ENCODE measurements around the gene KIF5B.
"Not testable (repeated sequence)": the region's sequence is repeated elsewhere in the genome, so short reads cannot be mapped to it uniquely, and the experiment has no call there.

The KIF5B gene

DNA sequence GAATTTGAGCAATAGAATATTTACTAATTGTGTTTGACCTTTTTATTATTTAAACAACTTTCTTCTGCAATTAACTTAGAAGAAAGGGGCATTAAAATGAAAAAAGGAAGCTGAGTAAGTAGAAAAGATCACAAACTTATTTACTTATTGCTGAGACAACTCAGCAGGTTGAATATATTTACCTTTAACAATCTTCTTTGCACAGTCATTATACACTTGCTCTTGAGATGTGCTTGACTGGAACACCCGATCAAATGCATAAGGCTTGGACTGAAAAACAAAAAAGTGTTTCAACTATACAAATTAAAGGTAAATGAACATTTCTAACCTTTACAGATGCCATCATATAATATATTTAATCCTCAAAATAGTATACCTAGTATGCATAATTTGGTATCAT, 7.9 kb downstream of the KIF5B start:
- Histone ChIP-seq H2BK5ac (ENCODE audit: low read depth, low read length, poor library complexity) (no peak overlapping the region), H3K4me2 (ENCODE audit: low read length) (no peak overlapping the region), H3K27me3 (ENCODE audit: insufficient read depth, low read length) (no peaks in the 10 kb centered on the region), H3K23ac (ENCODE audit: low read length) (no peak overlapping the region), H3K27ac (ENCODE audit: low read depth, low read length) (no peak overlapping the region), H2BK120ac (ENCODE audit: insufficient read depth, low read length, poor library complexity) (no peak overlapping the region), H3K9me3 (ENCODE audit: insufficient read depth, low read depth, low read length) (no peaks in the 10 kb centered on the region), H3K36me3 (ENCODE audit: control insufficient read depth in 1 of 2, insufficient read depth in 2 of 2, low read length in 2 of 2) (peaks cover 6 to 15% of the 10 kb centered on the region in 2 experiments), H4K12ac (ENCODE audit: low read depth, low read length) (no peak overlapping the region), H2AFZ (ENCODE audit: insufficient read depth, low read length, poor library complexity) (no peak overlapping the region), H3K4me3 (ENCODE audit: low read depth, low read length) (no peak overlapping the region), H2BK12ac (ENCODE audit: low read length) (no peak overlapping the region), H4K8ac (ENCODE audit: low read depth, low read length) (no peak overlapping the region), H3K79me2 (ENCODE audit: control insufficient read depth, insufficient read depth, low read length, poor library complexity) (peaks cover 9% of the 10 kb centered on the region), H2AK5ac (ENCODE audit: low read length) (no peak overlapping the region), H3K9ac (ENCODE audit: low read length) (no peak overlapping the region), H3K79me1 (ENCODE audit: low read length) (no peaks in the 10 kb centered on the region), H4K91ac (ENCODE audit: low read depth, low read length) (no peak overlapping the region), H3K4me1 (ENCODE audit: control insufficient read depth in 1 of 2, insufficient read depth in 2 of 2, low read length in 2 of 2) (peaks cover 0 to 6% of the 10 kb centered on the region in 2 experiments), H3K18ac (ENCODE audit: low read length) (no peak overlapping the region), H3K4ac (ENCODE audit: low read depth, low read length) (no peak overlapping the region), H3K14ac (ENCODE audit: low read length) (no peak overlapping the region)
- DNase-seq = no peak
- no CpG with 5 or more reads among the region's 1 CpG for WGBS (ENCODE audit: extremely low coverage, insufficient coverage, insufficient read length)

- Histone ChIP-seq H3K9ac (ENCODE audit: low read length) (no peak overlapping the region), H2BK12ac (ENCODE audit: low read length) (no peak overlapping the region), H3K4me1 (ENCODE audit: control insufficient read depth in 1 of 2, insufficient read depth in 2 of 2, low read length in 2 of 2) (peaks cover 0 to 5% of the 10 kb centered on the region in 2 experiments), H3K27ac (ENCODE audit: low read depth, low read length) (no peak overlapping the region), H2AFZ (ENCODE audit: insufficient read depth, low read length, poor library complexity) (no peak overlapping the region), H4K91ac (ENCODE audit: low read depth, low read length) (no peak overlapping the region), H3K36me3 (ENCODE audit: control insufficient read depth in 1 of 2, insufficient read depth in 2 of 2, low read length in 2 of 2) (peaks cover 6 to 17% of the 10 kb centered on the region in 2 experiments), H4K8ac (ENCODE audit: low read depth, low read length) (no peak overlapping the region), H3K9me3 (ENCODE audit: insufficient read depth, low read depth, low read length) (no peaks in the 10 kb centered on the region), H2BK5ac (ENCODE audit: low read depth, low read length, poor library complexity) (no peak overlapping the region), H3K18ac (ENCODE audit: low read length) (no peak overlapping the region), H2BK120ac (ENCODE audit: insufficient read depth, low read length, poor library complexity) (no peak overlapping the region), H3K79me1 (ENCODE audit: low read length) (no peaks in the 10 kb centered on the region), H3K27me3 (ENCODE audit: insufficient read depth, low read length) (no peaks in the 10 kb centered on the region), H3K4me3 (ENCODE audit: low read depth, low read length) (no peak overlapping the region), H4K12ac (ENCODE audit: low read depth, low read length) (no peak overlapping the region), H3K14ac (ENCODE audit: low read length) (no peak overlapping the region), H3K4me2 (ENCODE audit: low read length) (no peak overlapping the region), H3K23ac (ENCODE audit: low read length) (no peak overlapping the region), H2AK5ac (ENCODE audit: low read length) (no peak overlapping the region), H3K79me2 (ENCODE audit: control insufficient read depth, insufficient read depth, low read length, poor library complexity) (peaks cover 12% of the 10 kb centered on the region), H3K4ac (ENCODE audit: low read depth, low read length) (no peak overlapping the region)
- no peak for DNase-seq
Measured at GRCh38 chr10:32047881-32048280, 8.3 kb downstream of the KIF5B start.

DNA sequence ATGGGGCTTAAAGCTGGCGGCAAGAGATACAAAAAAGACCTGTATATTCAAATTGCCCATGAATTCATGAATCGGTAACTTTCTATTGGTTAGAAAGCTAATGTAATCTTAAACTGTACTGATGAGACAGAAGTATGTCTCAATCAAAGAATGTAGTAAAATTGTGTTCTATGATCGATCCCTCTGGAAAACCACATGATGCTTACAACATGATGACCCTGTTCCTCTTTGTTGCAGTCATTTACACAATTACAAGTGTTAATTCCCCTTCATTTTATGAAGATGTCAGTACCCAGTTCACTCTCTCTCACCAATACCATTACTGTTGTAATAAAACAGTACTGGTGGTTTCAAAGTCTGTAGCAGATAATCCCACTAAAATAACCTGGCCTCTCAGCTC, 10.1 kb downstream of the KIF5B start:
- peaks cover 14% of the 10 kb centered on the region for H3K79me2 ChIP-seq (ENCODE audit: control insufficient read depth, insufficient read depth, low read length, poor library complexity)
- no peaks in the 10 kb centered on the region for H3K79me1 ChIP-seq (ENCODE audit: low read length)
- no peak overlapping the region for H3K4me2 ChIP-seq (ENCODE audit: low read length)
- no peak overlapping the region for H4K91ac ChIP-seq (ENCODE audit: low read depth, low read length)
- no peak overlapping the region for H3K9ac ChIP-seq (ENCODE audit: low read length)
- no peaks in the 10 kb centered on the region for H3K9me3 ChIP-seq (ENCODE audit: insufficient read depth, low read depth, low read length)
- no peak overlapping the region for H3K18ac ChIP-seq (ENCODE audit: low read length)
- H2BK120ac ChIP-seq (ENCODE audit: insufficient read depth, low read length, poor library complexity) = no peak overlapping the region
- H2AK5ac ChIP-seq (ENCODE audit: low read length) = no peak overlapping the region
- H3K27me3 ChIP-seq (ENCODE audit: insufficient read depth, low read length) = no peaks in the 10 kb centered on the region
- no peak overlapping the region for H3K14ac ChIP-seq (ENCODE audit: low read length)
- no peak overlapping the region for H3K27ac ChIP-seq (ENCODE audit: low read depth, low read length)
- no peak overlapping the region for H2AFZ ChIP-seq (ENCODE audit: insufficient read depth, low read length, poor library complexity)
- H4K8ac ChIP-seq (ENCODE audit: low read depth, low read length) = no peak overlapping the region
- peaks cover 0 to 4% of the 10 kb centered on the region in 2 experiments for H3K4me1 ChIP-seq (ENCODE audit: control insufficient read depth in 1 of 2, insufficient read depth in 2 of 2, low read length in 2 of 2)
- H3K23ac ChIP-seq (ENCODE audit: low read length) = no peak overlapping the region
- no peak overlapping the region for H2BK5ac ChIP-seq (ENCODE audit: low read depth, low read length, poor library complexity)
- no peak overlapping the region for H4K12ac ChIP-seq (ENCODE audit: low read depth, low read length)
- DNase-seq = no peak
- WGBS (ENCODE audit: extremely low coverage, insufficient coverage, insufficient read length) = no CpG with 5 or more reads among the region's 3 CpGs
- H3K4ac ChIP-seq (ENCODE audit: low read depth, low read length) = peak overlapping the region; percentile 79
- H2BK12ac ChIP-seq (ENCODE audit: low read length) = no peak overlapping the region
- peaks cover 9 to 17% of the 10 kb centered on the region in 2 experiments for H3K36me3 ChIP-seq (ENCODE audit: control insufficient read depth in 1 of 2, insufficient read depth in 2 of 2, low read length in 2 of 2)
- H3K4me3 ChIP-seq (ENCODE audit: low read depth, low read length) = no peak overlapping the region

DNA sequence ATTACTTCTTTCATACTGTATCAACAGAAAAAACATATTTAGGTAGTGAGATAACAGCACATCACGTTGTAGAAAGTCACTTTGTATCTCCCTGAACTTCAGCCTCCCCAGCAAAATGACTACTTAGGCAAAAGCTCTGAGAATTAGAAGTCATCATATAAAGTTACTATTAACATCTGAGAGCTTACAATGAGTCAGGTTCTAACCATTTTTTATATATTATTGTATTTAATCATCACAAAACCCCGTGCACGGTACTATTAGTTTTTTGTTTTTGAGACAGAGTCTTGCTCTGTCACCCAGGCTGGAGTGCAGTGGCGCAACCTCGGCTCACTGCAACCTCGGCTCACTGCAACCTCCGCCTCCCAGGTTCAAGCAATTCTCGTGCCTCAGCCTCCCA, 13.5 kb downstream of the KIF5B start:
- not testable (repeated sequence) for H2BK5ac ChIP-seq (ENCODE audit: low read depth, low read length, poor library complexity); H3K4me3 ChIP-seq (ENCODE audit: low read depth, low read length); H2BK120ac ChIP-seq (ENCODE audit: insufficient read depth, low read length, poor library complexity); H4K8ac ChIP-seq (ENCODE audit: low read depth, low read length); H3K14ac ChIP-seq (ENCODE audit: low read length); H3K18ac ChIP-seq (ENCODE audit: low read length); H3K27ac ChIP-seq (ENCODE audit: low read depth, low read length); H4K12ac ChIP-seq (ENCODE audit: low read depth, low read length); H4K91ac ChIP-seq (ENCODE audit: low read depth, low read length); H3K9me3 ChIP-seq (ENCODE audit: insufficient read depth, low read depth, low read length); H2AFZ ChIP-seq (ENCODE audit: insufficient read depth, low read length, poor library complexity); H2BK12ac ChIP-seq (ENCODE audit: low read length); H3K79me2 ChIP-seq (ENCODE audit: control insufficient read depth, insufficient read depth, low read length, poor library complexity); H3K4me2 ChIP-seq (ENCODE audit: low read length); H2AK5ac ChIP-seq (ENCODE audit: low read length); H3K23ac ChIP-seq (ENCODE audit: low read length); H3K4me1 ChIP-seq (ENCODE audit: control insufficient read depth in 1 of 2, insufficient read depth in 2 of 2, low read length in 2 of 2); H3K27me3 ChIP-seq (ENCODE audit: insufficient read depth, low read length); H3K9ac ChIP-seq (ENCODE audit: low read length); H3K79me1 ChIP-seq (ENCODE audit: low read length); DNase-seq
- Histone ChIP-seq H3K36me3 (ENCODE audit: control insufficient read depth in 1 of 2, insufficient read depth in 2 of 2, low read length in 2 of 2) (peaks cover 11 to 17% of the 10 kb centered on the region in 2 experiments), H3K4ac (ENCODE audit: low read depth, low read length) (peak overlapping the region; percentile 4)
- no CpG with 5 or more reads among the region's 8 CpGs for WGBS (ENCODE audit: extremely low coverage, insufficient coverage, insufficient read length)

Measured in trophoblast cell (in vitro differentiated cells and primary cell).